ENCODE measurements around the gene CYP24A1. TPM values are rescaled to one million over a fixed set of nuclear protein-coding genes. Genes with fewer than 3 reads are reported as not detected.

The CYP24A1 gene
- total RNA-seq, 2 donors from 2014 or later: not detected

DNA sequence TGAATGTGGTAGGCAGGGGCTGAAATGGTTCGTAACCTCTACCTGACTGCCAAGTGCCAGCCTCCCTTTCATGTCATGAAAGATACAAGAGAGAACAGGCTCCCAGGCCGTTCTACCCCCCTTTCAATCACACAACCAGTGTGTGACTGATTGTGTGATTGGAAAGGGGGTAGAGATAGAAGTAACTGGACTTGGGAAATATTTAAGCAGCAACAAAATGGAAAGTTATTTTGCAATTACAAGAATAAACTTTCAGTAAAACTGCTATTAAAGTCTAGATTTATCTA lies 20.8 kb downstream of the CYP24A1 start:
- Mint-ChIP-seq H3K27ac (no peak overlapping the region), H3K9me3 (no peaks in the 10 kb centered on the region), H3K36me3 (no peaks in the 10 kb centered on the region)
- DNase-seq (ENCODE audit: low spot score in 2 of 2) (no peak), ATAC-seq (no peak)

DNA sequence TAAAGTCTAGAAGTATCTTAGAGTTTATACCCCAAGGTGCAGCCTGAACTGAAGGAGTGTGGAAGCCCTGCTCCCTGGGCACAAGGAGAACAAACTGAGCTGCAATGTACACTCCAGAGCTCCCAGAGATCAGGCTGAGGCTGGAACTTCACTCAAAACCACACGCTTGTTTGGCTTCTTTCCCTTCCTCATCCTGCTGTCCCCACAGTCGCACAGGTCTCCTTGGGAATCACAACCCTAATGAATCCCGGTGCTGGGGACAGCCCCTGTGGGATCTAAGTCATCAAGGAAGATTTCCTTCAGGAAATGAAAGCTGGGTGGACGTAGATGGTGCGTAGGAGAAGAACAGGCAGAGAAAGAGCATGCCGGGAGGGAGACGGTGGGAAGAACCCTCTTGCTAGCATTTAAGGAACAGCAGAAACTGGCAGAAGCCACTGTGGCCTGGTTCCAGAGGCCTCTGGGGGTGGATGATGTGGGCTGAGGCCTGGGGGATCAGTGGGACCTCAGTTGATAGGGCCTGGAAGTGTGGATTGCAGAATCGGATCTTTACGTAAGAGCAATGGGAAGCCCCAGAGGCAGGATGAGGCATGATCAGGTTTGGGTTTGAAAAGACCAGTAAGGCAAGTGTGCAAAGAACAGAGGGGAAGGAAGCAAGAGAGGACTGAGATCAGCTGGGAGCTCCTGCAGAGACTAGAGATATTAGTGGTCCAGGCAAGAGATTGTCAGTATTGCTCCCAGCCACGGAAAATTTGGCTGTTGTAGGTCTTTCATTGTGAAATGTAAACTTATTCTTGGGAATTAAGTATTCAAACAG lies 21.4 kb downstream of the CYP24A1 start:
- ATAC-seq (no peak), DNase-seq (ENCODE audit: low spot score in 2 of 2) (no peak)
- Mint-ChIP-seq H3K27ac (no peak overlapping the region), H3K36me3 (no peaks in the 10 kb centered on the region), H3K9me3 (no peaks in the 10 kb centered on the region)

DNA sequence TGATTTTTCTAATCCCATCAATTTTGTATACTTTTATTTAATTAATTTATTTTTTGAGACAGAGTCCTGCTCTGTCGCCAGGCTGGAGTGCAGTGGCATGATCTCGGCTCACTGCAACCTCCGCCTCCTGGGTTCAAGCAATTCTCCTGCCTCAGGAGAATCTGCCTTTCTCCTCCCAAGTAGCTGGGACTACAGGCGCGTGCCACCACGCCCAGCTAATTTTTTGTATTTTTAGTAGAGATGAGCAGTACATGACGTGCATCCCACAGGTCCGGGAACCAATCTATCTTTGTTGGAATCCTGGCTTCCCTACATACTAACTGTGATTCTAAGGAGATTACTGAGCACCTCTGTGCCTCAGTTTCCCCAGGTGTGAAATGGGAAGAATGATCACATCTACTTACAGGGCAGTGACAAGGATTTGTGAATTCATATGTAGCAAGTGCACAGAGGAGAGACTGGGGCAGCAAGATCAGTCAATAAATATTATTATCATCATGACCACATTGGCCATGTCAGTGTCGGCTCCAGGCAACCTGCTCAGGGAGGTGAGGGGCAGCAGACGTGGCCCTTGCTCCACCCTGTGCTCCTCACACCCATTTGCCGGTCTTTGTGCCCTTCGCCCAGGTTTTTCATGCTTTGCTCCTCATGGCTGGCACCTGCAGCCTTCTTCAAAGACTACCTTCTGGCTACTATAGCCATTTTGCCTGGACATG lies 22.1 kb downstream of the CYP24A1 start:
- ATAC-seq: no peak
- Mint-ChIP-seq H3K36me3 (no peaks in the 10 kb centered on the region), H3K9me3 (no peaks in the 10 kb centered on the region), H3K27ac (no peak overlapping the region)
- DNase-seq (ENCODE audit: low spot score in 2 of 2): no peak

DNA sequence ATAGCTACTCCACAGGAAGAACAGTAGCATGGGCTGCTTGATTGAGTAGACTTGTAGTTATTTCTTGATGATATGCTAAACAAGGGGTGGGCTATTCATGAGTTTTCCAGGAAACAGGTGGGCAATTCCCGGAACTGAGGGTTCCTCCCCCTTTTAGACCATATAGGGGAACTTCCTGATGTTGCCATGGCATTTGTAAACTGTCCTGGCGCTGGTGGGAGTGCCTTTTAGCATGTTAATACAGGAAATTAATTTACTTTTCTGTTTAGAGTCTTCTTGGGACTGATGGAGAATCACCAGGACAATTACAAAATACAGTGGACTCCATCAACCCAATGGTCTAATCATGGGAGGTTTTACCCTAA lies 22.7 kb downstream of the CYP24A1 start:
- H3K36me3 Mint-ChIP-seq: no peaks in the 10 kb centered on the region
- no peak overlapping the region for H3K27ac Mint-ChIP-seq
- H3K9me3 Mint-ChIP-seq: no peaks in the 10 kb centered on the region
- ATAC-seq (no peak), DNase-seq (ENCODE audit: low spot score in 2 of 2) (no peak)

DNA sequence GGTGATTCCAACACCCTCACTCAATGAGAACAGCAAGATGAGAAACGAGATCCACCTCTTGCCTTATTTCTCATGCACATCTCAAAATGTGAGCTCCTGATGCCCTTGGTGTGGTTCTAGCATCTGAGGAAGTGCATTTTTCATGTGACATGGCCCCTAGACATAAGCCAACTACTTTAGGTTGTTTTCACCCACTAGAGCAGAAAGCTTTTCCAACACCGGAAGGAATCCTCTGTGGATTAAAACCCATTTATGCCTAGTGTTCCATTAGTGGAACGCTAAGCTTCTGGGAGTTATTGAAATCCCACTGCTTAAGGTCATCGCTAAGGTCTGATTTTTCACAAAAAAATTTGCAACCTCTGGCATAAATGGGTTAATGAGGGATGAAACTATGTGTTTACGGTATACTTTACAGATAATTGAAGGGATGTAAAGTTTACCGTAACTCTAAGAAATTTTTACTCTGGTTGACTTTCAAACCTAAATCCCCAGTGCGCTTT lies 24.0 kb downstream of the CYP24A1 start:
- no peaks in the 10 kb centered on the region for H3K9me3 Mint-ChIP-seq
- ATAC-seq: no peak
- DNase-seq (ENCODE audit: low spot score in 2 of 2): no peak
- H3K36me3 Mint-ChIP-seq: no peaks in the 10 kb centered on the region
- H3K27ac Mint-ChIP-seq: no peak overlapping the region

DNA sequence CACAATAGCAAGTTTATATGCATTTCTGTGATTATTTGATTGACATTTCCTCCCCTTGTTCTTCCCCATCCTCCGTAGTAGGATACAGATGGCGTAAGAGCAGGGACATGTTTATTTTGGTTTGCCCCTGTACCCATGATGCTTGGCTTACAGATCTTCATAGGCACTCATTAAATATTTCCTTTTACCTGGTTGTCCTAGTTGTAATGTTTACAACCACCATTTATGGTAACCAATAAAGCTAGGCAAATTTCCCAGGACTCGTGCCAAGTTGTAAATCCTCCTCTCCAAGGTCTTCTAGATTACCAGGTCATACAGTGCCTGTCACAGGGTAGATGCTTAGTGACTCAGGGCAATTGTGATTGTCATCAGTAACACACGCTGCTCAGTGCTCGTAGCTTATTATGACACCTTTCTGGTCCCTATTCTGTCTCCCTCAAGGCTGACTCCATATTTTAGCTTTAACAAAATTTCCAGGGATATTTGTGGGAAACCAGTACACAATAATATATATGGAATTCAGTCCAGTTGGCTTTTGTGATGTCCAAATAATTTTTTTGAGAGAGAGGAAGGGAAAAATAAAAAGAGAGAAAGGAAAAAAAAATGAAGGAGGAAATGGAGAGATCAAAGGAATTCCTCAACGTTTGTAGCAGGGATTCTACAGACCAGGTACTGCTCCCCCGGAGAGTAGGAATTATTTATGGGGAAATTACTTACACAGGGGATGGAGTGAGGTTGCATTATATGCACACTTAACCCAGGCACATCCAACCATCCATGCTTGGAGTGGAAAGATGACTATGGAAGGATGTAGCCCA lies 24.6 kb downstream of the CYP24A1 start:
- DNase-seq (ENCODE audit: low spot score in 2 of 2) (no peak), ATAC-seq (no peak)
- no peaks in the 10 kb centered on the region for H3K36me3 Mint-ChIP-seq
- no peak overlapping the region for H3K27ac Mint-ChIP-seq
- H3K9me3 Mint-ChIP-seq: no peaks in the 10 kb centered on the region

DNA sequence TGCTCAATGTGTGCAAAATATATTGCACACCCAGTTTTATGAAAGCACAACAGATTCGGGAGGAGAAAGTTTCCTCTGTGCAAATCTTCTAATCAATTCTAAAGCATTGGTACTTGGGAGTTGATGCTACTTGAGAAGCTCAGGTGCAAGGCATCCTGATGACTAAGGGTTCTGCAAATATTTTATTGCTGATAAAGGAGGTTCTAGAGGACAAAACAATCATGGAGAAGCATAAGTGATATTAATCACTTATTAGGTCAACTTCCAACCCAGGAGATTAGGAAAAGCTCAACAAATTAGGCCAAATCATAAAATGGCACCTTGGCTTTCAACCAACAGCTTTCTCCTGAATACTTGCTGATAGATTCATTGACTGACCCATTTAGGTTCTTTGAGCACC lies 27.1 kb downstream of the CYP24A1 start:
- ATAC-seq (no peak), DNase-seq (ENCODE audit: low spot score in 2 of 2) (no peak)
- H3K36me3 Mint-ChIP-seq: no peaks in the 10 kb centered on the region
- H3K9me3 Mint-ChIP-seq: no peaks in the 10 kb centered on the region
- H3K27ac Mint-ChIP-seq: no peak overlapping the region

DNA sequence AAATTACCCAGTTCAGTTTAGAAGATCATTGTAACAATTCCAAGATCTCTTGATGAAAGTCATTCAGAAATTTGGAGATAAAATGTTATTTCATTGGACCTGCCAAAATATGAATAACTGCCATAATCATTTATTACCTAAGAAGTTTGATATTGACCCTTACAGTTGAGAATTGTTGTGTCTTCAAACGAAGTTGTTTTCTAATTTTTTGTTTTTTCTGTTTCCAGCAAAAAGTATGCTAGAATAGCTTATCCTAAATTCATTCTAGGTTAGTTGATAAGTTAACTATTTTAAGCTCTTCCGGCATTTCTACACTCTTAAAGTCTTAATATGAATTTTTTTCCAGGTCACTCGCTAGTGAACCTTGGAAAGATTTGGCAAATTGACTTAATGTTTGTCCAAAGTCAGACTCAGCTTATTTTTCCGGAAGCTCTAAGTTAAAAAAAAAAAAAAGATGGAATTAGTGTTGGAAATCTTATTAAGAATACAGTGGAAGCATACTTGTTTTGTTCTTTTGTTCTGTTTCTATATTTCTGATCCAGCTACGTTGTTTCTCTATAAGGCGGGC lies 28.9 kb downstream of the CYP24A1 start:
- ATAC-seq: no peak
- Mint-ChIP-seq H3K36me3 (no peaks in the 10 kb centered on the region), H3K9me3 (no peaks in the 10 kb centered on the region), H3K27ac (no peak overlapping the region)
- DNase-seq (ENCODE audit: low spot score in 2 of 2): no peak

DNA sequence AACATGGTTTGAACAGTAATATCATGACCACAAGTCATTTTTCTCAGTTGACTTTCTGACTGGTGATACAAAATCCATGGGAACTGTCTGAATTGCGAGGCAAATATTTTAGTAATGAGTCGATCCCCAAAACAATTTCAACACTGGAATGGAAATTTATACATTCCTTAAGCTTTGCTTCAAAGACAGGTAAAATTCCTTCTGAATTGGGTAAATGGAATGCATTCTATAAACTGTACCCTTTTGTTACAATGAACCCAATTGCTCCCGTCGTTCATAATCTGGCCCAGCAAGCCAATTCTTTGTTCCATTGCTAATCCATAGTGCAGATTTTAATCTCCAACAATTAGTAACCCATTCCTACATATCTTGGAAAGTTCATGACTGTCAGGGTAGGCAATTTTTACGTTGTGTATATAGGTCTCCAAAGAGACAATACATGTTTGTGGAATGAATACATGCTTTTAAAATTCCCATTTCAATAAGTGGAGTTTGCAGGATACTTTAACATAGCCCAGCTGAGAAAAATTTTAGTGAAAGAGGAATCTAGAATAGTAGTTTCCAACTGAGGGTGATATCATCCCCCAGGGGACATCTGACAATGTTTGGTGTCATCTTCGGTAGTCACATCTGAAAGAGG lies 32.7 kb downstream of the CYP24A1 start:
- Mint-ChIP-seq H3K27ac (no peak overlapping the region), H3K9me3 (no peaks in the 10 kb centered on the region), H3K36me3 (no peaks in the 10 kb centered on the region)
- DNase-seq (ENCODE audit: low spot score in 2 of 2) (no peak), ATAC-seq (no peak)

DNA sequence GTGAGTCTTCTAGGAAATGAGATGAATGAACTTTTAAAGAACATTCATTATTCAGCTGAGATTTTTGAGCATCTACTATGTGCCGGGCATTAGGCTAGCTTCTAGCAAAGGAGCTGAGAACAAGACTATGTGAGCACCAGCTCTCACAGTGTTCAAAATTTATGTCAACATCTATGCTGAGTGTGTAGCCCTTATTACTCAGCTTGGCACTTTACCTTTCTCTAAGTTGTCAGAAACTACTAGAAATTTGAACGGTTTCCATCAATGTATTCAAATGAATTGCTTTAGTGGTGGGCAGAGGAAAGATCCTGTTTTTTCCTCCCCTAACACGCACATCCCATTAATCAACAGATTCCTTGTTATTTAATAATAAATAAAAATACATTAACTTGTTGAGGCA lies 33.3 kb downstream of the CYP24A1 start:
- no peak overlapping the region for H3K27ac Mint-ChIP-seq
- no peaks in the 10 kb centered on the region for H3K36me3 Mint-ChIP-seq
- DNase-seq (ENCODE audit: low spot score in 2 of 2): no peak
- ATAC-seq: no peak
- no peaks in the 10 kb centered on the region for H3K9me3 Mint-ChIP-seq

DNA sequence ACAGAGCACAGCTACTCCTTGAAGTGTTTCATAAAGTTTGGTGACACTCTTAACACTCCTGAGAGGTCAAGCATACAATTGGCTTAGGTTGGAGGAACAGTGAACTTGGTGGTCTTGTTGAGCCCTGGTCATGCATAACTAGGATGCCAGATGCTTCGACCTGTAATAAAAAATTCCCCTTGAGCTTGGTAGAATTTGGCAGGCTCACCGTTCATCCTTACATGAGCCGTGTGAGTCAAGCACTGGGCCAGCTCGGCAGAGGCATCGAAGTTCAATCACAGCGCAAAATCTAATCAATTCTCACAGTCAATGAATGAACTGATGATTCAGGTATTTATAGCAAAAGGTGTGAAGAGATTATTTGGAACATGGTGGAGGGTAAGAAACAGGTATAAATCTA lies 33.7 kb downstream of the CYP24A1 start:
- Mint-ChIP-seq H3K27ac (no peak overlapping the region), H3K36me3 (no peaks in the 10 kb centered on the region), H3K9me3 (no peaks in the 10 kb centered on the region)
- DNase-seq (ENCODE audit: low spot score in 2 of 2): no peak
- ATAC-seq: no peak

DNA sequence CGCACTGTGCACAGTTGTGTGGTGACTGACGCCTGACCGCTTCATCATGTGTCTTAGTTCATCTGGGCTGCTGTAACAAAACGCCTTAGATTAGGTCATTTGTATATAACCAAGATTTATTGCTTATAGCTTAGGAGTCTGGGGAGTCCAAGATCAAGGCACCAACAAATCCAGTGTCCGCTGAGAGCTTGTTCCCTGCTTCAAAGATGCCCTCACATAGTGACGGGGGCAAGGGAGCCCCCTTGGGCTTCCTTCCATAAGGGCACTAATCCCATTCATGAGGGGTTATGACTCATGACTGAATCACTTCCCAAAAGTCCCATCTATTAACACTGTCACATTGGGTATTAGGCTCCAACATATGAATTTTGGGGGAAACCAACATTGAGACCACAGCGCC lies 34.6 kb downstream of the CYP24A1 start:
- no peak overlapping the region for H3K27ac Mint-ChIP-seq

DNA sequence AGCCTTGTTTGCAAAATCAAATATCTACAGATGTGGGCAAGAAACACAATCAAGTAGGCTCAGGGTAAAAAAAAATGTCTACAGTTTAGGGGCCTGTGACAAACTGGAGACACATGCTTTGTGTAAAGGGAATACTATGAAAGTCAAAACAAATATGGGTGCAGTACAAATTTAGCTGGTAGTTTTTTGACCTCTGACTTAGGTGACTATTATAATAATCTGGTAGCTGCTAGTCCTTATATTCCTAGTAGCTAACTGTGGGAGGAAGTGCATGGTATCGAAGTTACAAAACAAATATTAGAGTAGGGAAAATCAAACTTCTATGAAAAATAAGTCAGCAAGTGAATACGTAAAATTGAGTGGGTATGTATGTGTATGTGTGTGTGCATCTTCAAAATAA lies 35.4 kb downstream of the CYP24A1 start:
- ATAC-seq: no peak

More for the DNA sequence above, 34.6 kb downstream of the CYP24A1 start:
- ATAC-seq (no peak), DNase-seq (ENCODE audit: low spot score in 2 of 2) (no peak)
- no peaks in the 10 kb centered on the region for H3K36me3 Mint-ChIP-seq
- H3K9me3 Mint-ChIP-seq: no peaks in the 10 kb centered on the region

DNA sequence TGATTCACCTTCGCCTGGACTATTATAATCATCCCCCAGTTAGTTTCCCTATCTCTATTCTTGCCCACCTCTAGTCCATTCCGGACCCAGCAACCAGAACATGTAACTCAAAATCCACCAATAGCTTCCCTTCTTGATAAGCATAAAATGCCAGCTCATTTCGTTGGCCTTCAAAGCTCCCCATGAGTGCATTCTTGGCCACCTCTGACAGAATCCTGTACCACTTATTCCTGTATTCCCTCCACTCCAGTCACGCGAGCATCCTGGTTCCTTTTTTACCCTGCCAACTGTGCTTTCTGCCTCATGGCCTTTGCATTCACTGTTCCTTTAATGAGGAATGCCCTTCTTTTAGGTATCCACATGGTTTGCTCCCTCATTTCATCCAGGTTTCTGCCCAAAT lies 36.7 kb downstream of the CYP24A1 start:
- ATAC-seq (no peak), DNase-seq (ENCODE audit: low spot score in 2 of 2) (no peak)
- no peaks in the 10 kb centered on the region for H3K9me3 Mint-ChIP-seq
- no peaks in the 10 kb centered on the region for H3K36me3 Mint-ChIP-seq
- no peak overlapping the region for H3K27ac Mint-ChIP-seq

More for the DNA sequence above, 35.4 kb downstream of the CYP24A1 start:
- Mint-ChIP-seq H3K9me3 (no peaks in the 10 kb centered on the region), H3K36me3 (no peaks in the 10 kb centered on the region), H3K27ac (no peak overlapping the region)
- DNase-seq (ENCODE audit: low spot score in 2 of 2): no peak

DNA sequence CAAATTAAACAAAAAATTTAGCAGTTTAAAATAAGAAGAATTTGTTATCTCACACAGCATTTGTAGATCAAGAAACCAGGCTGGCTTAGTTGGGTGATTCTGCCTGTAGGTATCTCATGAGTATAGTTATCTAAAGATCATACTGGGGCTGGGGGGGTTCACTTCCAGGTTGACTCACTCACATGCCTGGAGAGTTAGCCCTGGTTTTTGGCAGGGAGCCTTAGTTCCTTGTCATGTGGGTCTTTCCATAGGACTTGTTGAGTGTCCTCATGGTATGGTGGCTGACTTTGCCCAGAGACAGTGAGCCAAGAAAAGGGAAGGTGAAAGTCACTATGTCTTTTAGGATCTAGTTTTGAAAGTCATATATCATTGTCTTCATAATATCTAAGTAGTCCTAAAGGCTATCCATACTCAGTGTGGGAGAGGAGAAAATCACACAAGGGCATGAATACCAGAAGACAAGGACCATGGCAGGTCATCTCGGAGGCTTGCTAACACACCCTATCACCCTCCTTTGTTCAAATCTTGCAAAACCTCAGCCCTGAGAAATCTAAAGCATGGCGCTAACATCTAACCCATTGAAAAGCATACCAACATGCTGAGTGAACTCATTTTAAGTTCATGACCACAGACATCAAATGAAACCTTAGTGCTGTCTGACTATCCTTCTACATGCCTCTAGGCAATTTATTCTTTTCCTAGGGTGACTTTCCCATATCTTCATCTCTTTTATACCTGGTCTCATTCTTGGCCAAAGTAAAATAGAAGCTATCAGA lies 39.2 kb downstream of the CYP24A1 start:
- peaks cover 0 to 6% of the 10 kb centered on the region in 2 donors for H3K9me3 Mint-ChIP-seq
- H3K36me3 Mint-ChIP-seq: peaks cover 0 to 3% of the 10 kb centered on the region in 2 donors
- no peak overlapping the region for H3K27ac Mint-ChIP-seq
- no peak for DNase-seq (ENCODE audit: low spot score in 2 of 2)
- ATAC-seq: no peak
